H1 (cell line): ENCODE data around the gene FLRT3.

Experiments
- POLR2A ChIP-seq, 2 experiments: IDR thresholded peaks; 1 replicate in 1 of 2; 2 replicates in 1 of 2; pipeline ENCODE4 v1.6.1; 2011; ENCODE audit warnings: low read depth in 2 of 2, low read length in 2 of 2, mild to moderate bottlenecking in 2 of 2; ENCODE audit errors: control extremely low read depth in 1 of 2
- TF ChIP-seq, protein P1 (sequence below), 3 experiments: IDR thresholded peaks; 1 replicate in 2 of 3; 2 replicates in 1 of 3; pipeline versions ENCODE4 v1.5.1 to v1.6.1; 2011; ENCODE audit warnings: low read length in 3 of 3, mild to moderate bottlenecking in 3 of 3, inconsistent platforms in 2 of 3, low read depth in 1 of 3, moderate library complexity in 1 of 3; ENCODE audit not compliant: insufficient read depth in 1 of 3; ENCODE audit errors: control extremely low read depth in 1 of 3

DNA sequence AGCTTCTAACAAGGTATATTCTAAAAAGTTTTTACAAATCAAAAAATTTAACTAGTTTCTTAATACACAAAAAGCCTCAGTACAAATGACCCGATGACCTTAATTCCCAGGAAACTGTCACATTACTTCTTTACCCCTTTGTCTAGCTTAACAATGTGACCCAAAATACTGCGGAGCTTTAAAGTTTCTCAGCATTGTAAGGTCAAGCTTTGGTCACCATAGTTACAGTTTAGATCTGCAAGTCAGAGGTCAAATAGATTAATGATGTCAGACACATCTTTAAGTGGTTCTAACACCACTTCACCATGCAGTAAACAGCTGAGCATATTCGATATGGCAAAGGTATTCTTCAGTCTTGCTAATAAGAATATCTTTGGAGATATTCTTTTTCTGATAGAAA, 36.8 kb upstream of the FLRT3 start:
- TF ChIP-seq POLR2A (IDR thresholded peaks at IDR 0.05; ENCODE audit: control extremely low read depth in 1 of 2, low read depth in 2 of 2, low read length in 2 of 2), result no peak
- TF ChIP-seq, protein P1, sequence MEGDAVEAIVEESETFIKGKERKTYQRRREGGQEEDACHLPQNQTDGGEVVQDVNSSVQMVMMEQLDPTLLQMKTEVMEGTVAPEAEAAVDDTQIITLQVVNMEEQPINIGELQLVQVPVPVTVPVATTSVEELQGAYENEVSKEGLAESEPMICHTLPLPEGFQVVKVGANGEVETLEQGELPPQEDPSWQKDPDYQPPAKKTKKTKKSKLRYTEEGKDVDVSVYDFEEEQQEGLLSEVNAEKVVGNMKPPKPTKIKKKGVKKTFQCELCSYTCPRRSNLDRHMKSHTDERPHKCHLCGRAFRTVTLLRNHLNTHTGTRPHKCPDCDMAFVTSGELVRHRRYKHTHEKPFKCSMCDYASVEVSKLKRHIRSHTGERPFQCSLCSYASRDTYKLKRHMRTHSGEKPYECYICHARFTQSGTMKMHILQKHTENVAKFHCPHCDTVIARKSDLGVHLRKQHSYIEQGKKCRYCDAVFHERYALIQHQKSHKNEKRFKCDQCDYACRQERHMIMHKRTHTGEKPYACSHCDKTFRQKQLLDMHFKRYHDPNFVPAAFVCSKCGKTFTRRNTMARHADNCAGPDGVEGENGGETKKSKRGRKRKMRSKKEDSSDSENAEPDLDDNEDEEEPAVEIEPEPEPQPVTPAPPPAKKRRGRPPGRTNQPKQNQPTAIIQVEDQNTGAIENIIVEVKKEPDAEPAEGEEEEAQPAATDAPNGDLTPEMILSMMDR (IDR thresholded peaks at IDR 0.05; ENCODE audit: control extremely low read depth in 1 of 3, insufficient read depth in 1 of 3, low read depth in 1 of 3, low read length in 3 of 3), result no peak
